NCI-H1417 treated with DMSO at 0.1 percent for 48 hours (cell line): ENCODE results near the gene CIAO2A.
"Not testable (repeated sequence)": the region's sequence is repeated elsewhere in the genome, so short reads cannot be mapped to it uniquely, and the experiment has no call there.

Experiments used
- DNase-seq: peaks from one replicate; lab custom pipeline; 2025; lab: John Stamatoyannopoulos, UW

The CIAO2A gene, protein sequence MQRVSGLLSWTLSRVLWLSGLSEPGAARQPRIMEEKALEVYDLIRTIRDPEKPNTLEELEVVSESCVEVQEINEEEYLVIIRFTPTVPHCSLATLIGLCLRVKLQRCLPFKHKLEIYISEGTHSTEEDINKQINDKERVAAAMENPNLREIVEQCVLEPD

DNA sequence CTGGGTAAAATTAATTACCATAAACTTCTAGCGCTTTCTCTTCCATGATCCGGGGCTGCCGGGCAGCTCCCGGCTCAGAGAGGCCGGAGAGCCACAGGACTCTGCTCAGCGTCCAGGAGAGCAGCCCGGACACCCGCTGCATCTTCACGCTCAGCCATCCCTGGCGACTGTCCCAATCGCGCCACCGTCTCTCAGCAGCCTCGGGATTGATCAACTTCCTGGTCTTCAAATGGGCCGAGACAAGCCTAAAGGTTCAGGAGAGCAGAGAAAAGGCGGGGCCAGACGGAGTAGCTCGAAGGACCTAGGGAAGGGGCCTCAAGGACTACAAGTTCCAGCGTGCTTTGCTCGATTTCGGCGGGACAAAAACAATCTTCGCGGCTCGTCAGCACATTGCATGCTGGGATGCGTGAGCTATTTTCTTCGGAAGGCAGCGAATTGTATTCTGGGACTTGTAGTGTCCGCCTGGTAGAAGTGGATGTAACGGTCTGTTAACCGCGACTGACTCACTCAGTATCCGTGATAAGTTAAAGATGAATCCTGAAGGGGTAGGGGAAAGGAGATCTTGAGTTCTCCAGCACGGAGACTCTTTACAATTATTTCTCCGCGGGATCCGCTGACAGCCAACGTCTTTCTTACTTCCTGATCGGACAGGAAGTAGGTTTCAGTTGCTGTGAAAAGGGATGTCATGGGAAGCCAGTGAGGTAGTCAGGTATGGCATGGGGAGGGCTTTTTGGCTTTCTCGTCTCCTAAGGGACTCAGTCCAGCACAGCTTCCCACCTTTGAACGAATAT, at the start of gene CIAO2A:
Gene CIAO2A, minus strand, starts transcription at position 212 of the 791 bp plus-strand sequence. Its CDS starts 70 bp downstream, at position 142.
- peak; percentile 97 for DNase-seq

DNA sequence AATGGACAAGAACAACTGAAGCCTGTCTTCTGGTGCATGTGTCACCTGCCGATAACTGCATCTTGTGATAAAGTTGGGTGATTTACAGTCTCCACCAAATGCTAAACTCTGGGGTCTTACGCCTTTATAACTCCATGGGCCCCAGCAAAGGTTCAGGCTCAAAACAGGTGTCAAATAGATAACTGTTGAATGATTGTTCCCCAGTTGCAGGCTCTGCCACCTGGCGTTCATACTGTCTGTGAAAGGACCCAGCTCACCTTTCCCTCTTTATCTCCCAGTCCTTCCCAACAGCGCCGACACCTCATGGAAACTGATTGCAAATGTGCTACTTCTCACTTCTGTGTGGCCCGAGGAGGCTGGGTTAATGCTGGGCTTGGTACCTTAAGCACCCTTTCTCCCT, 49.6 kb upstream of the CIAO2A start:
- no peak for DNase-seq

DNA sequence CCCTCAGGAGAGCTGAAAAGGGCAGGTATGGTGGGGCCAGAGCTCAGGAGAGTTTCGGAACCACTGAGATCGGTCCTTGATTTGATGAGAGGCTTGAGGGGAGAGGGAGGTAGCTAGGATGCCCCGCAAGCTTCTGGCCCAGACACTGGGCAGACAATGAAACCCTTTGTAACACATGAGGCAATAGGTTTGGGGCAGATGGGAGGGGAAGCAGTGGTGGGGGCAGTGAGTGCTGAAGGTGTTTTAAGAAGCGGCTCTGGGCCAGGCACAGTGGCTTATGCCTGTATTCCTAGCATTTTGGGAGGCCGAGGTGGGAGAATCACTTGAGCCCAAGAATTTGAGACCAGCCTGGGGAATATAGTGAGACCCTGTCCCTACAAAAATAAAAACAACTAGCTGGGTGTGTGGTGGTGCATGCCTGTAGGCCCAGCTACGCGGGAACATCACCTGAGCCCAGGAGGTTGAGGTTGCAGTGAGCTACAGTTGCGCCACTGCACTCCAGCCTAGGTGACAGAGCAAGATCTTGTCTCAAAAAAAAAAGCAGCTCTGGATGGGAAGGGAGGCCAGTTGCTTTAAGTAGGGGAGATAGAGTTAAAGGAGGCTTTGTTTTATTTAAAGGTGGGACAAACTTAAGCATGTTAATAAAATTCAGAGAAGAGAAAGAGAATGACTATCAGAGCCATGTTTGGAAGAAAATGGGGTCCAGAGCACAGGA, 48.3 kb upstream of the CIAO2A start:
- DNase-seq = no peak

DNA sequence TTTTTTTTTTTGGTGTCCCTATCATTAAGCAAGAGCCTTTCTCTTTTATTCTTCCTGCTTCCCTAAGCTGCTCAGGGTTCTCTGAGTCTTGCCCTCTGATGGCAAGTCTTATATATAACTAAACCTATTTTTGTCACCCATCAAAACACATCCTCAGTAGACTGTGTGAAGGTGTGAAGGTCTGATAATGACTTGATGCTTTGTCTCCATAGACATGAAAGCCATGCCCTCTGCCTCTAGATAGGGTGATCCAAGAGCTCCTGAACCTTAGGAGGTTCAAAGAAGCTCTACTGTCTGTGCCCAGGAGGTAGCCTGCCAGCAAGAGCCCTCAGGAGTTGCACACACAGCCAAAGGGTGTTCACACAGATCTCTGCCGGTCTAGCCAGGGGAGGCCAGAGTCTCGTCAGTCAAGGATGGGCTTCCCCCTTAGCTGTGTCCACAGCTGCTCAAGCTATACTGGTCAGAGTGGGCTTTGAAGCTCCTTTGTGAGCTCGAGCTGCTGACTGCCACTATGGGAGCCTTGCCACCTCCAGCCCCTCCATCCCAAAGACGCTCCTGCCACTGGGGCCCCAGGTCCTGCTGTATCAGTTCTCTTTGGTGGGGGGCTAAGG, 44.8 kb upstream of the CIAO2A start:
- no peak for DNase-seq

GRCh38 chr15:64137226-64137833, 43.7 kb upstream of the CIAO2A start:
- DNase-seq = no peak

DNA sequence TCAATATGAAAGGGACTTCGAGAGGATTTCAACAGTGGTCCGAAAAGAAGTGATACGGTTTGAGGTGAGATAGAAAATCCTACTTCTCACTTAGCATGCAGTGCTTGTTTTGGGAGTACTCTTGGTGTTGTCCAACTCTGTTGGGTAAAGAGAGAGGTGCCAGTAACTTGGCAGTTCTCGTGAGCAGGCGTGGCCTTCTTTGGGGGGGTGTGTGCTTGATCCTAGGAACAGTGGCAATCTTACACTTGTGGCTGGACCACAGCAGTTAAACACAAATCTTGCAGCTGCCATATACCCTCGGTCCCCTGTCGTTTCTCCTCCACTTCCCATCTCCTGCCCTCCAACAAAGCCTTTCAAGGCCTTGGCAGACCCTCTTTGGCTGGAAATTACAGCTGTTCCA, 42.7 kb upstream of the CIAO2A start:
- no peak for DNase-seq

DNA sequence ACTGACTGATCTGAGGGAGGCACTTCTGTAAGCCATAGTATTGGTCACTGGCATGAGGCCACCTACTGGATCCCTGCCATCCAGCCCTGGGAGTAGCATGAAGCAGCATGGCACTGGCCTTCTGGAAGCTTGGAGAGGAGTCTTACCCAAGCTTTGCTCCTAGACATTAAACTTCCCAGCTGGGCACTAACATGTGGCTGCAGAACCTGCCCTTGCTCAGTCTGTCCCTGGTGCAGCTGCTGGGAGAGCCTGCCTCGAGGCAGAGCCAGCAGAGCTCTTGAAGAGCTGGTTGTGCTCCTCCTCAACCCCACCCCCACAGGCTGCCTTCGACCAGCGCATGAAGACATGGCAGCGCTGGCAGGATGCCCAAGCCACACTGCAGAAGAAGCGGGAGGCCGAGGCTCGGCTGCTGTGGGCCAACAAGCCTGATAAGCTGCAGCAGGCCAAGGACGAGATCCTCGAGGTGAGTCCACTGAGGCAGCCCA, 40.7 kb upstream of the CIAO2A start:
- no peak for DNase-seq

DNA sequence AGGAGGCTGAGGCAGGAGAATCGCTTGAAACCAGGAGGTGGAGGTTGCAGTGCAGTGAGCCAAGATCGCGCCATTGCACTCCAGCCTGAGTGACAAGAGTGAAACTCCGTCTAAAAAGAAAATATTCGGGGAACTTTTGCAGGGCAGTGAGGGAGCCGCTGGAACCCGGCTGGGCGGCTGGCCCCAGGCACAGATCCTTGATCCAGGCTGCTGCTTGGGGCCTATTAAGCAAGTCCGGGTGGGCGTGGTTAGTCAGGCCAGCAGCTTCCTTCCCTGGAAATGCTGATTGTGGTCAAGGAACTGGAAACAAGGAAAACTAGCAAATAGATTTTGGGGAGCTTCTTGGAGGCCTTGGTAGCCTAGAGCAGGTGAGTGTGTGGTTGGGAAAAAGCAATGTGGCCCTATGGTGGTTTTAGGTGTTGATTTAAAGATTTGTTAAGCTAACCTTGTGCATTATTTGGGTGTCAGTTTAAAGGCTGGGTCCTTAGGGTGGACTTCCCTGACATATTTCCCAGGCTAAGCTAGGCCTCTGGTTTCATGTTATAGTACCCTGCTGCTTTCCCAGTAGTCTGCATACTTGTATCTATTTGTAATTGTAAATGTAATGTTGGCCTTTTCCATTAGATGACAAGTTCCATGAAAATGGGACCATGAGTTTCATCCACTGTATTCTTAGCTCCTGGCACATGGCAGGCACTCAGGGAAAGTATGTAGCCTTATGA, 40.1 kb upstream of the CIAO2A start:
- no peak for DNase-seq

DNA sequence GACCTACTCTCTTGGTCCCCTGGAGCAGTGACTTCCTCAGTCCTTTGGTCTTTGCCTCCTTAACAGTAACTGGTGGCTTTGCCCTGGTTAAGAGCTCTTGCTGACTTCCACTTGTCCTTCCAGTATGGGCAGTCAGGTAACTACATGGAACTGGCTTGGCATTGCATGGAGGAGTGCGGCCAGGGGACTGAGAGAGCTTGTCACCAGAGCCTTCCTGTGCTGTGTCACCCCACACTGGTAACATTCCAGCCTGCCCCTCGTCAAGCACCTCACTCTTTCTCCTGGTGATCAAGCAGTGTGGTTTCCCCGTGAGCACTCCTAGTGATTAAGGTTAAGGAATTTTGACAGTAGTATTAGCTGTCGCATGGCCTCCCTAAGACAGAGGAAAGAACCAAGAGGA, 38.6 kb upstream of the CIAO2A start:
- DNase-seq = no peak

- DNase-seq = no peak
Observed at GRCh38 chr15:64131547-64131946, 37.9 kb upstream of the CIAO2A start.

- DNase-seq = no peak
Observed at GRCh38 chr15:64130159-64130558, 36.5 kb upstream of the CIAO2A start.

GRCh38 chr15:64127521-64128270, 34.1 kb upstream of the CIAO2A start:
- no peak for DNase-seq

DNA sequence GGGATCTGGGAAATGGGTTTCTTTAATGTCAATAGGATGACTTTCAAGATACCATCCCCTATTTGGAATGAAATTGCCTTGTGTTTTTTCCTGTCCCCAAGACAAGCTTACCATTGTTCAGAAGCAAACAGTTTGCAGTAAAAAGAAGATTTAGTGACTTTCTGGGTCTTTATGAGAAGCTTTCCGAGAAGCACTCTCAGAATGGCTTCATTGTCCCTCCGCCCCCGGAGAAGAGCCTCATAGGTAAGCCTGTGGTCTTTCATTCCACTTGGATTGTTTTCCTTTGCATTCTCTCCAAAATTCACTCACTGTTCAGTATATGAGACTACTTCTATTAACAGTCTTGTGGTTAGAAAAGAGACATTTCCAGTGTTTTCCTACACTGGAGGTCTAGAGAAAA, 32.3 kb upstream of the CIAO2A start:
- DNase-seq = no peak

DNA sequence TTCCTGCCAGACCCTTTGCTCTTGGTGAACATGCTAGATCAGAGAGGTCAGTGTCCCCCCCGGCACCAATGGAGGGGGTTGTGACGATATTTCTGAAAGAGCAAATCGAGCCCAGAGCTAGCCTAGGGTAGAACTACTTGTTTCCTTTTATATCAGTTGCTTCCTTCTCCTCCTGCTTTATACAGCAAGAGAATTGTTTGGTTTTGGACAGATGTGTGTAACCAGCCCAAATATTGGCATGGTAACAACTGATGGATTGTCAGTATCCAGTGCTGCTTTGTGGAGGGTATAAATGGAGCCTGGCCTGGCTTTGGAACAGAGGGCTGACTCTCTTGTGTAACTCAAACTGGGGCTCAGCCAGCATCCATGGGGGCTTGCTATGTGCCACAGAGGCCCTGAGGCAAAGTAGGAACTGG, 29.3 kb upstream of the CIAO2A start:
- no peak for DNase-seq

DNA sequence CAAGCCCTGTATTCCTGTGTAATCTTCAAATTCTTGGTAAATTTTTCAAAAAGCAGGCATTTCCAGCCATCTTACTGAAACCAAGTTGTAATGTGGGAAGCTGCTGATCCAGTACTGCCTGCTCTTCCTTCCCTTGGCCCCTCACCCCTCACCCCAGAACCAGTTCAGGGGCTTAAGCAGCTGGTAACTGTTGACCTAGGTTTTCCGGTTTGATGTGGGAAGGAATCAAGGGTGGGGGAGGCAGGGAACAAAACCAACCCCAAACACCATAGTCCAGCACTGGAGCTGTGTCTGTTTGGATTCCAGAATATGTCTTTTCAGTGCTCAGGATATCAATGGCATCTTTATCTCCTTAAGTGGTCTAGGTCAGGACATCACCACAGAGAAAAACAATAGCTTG, 28.8 kb upstream of the CIAO2A start:
- no peak for DNase-seq

GRCh38 chr15:64121614-64122013, 28.0 kb upstream of the CIAO2A start:
- no peak for DNase-seq

- not testable (repeated sequence) for DNase-seq
Observed at GRCh38 chr15:64120322-64120721, 26.7 kb upstream of the CIAO2A start.

DNA sequence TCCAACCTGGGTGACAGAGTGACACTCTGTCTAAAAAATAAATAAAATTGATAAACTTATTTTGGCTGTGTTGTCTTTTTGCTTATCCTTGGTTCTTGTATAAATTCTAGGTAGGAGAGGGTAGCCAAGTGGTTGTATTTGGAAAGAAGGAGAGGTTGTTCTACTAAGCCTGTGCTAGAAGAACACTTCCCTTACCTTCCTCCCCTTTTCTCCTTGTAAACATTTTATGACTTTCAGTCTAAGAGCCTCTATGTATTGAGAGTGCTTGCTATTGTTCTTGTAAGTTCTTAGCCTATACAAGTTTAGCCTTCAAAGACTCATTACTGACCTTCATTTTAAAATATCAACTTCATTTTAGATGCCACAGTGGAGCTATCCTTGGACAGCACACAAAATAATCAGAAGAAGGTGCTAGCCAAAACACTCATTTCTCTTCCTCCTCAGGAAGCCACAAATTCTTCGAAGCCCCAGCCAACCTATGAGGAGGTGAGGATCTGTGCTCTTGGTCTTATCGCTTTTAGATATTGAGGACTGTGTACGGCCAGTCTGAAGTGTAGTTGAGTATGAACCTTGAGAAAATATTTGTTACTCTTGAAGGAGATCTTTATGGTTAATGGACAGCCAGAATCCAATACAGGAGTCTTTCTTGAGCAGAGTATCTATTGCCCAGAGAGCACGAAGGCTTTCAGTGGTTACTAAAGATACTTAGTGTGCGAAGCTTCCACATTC, 24.3 kb upstream of the CIAO2A start:
- DNase-seq = no peak

- DNase-seq = no peak
Observed at GRCh38 chr15:64112904-64113303, 19.3 kb upstream of the CIAO2A start.
